Renal cortex interstitium (tissue), 11 donors: Measurements from ENCODE around the gene TRIML2. TPM values are rescaled to one million over a fixed set of nuclear protein-coding genes. Genes with fewer than 3 reads are reported as not detected.
A peak's percentile ranks its signal among the peaks of the same experiment; 100 is the strongest.
"Not testable (repeated sequence)": the region's sequence is repeated elsewhere in the genome, so short reads cannot be mapped to it uniquely, and the experiment has no call there.

ENCODE experiments used
- DNase-seq, 11 donors: peaks; one replicate each; pipeline ENCODE4 v3.0.0-alpha.2; 2013; ENCODE audit warnings: low read depth in 9 of 11, low spot score in 4 of 11; ENCODE audit errors: extremely low read depth in 1 of 11
- polyA plus RNA-seq, 3 donors: library from polyadenylated mRNA; unstranded; fragments of 120-200 nt; gene quantifications; one replicate each; pipeline ENCODE4 v1.2.1, GENCODE V29; 2013; ENCODE audit not compliant: insufficient read length in 3 of 3

Gene TRIML2
- polyA plus RNA-seq, 3 donors: not detected

- no peak for DNase-seq
Measured at GRCh38 chr4:188110741-188111471, 1.5 kb upstream of the TRIML2 start.

DNA sequence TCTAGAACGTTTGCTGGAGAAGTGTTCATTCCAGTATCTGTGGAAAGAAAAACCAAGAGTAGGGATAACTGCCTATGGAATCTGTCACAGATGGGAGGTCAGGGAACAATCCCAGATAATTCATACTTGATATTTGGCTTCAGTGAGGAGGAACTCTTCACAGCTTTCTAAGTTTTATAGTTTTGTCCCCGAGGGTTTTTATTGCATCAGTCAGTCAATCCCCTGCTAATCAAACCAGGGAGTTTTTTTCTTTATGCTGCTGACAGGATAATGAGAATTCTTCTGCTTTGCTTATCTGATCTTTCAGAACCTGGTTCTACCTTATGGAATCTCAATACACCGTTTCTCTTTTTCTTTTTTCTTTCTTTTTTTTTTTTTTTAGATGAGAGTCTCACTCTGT is 633 bp upstream of the TRIML2 start:
- DNase-seq: no peak

DNA sequence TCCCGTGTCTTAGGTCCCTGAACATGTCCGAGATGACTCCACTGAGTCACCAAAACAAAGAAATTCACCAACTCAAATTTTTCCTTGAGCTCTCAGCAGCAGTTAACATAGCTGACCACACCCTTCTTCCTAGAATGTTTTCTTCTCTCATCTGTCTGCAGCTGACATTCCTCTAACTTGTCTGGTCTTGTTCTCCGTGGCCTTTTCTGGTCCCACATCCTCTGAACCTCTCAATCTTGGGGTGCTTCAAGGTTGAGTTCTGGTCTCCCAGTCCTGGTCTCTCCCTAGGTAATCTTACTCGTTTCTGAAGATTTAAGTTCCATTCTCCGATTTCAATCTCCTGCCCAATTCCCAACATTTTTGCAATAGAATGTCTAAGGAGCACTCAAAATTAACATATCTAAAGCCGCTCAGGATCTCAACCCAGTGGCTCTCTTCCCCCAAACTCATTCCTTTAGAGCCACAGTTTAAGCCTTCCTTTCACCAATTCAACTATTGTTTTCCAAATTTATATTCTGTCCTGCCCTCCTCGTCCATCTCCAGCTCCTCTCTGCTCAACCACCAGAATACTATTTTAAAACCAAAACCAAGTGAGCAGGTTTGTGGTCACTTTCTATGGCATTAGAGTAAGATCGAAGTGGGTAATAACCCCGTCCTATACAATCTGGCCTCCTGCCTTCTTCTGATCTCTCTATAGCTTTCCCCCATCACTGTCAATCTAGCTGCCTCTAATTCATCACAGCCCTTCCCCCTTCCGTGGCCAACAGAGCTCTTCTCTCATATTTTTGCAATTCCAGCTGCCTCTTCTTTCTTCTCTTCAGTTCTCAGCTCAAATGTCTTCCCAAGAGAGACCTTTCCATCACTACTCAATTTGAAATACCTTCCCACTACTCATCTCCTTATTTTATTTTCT is 1.2 kb downstream of the TRIML2 start:
- no peak for DNase-seq

GRCh38 chr4:188106454-188106853 is 2.9 kb downstream of the TRIML2 start:
- no peak for DNase-seq

- no peak for DNase-seq
Measured at GRCh38 chr4:188092824-188093223, 16.6 kb downstream of the TRIML2 start.

DNA sequence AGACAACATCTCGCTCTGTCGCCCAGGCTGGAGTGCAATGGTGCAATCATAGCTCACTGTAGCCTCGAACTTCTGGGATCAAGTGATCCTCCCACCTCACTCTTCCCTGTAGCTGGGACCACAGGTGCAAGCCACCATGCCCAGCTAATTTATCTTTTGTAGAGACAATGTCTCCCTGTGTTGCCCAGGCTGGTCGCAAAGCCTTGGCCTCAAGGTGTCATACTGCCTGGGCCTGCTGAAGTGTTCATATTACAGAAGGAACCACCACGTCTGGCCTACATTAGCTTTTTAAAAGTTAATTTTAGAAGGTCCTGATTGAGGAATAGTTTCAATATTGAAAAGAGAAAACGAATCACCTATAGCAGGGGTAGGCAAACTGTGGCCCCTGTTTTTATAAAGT is 22.5 kb downstream of the TRIML2 start:
- no peak for DNase-seq

DNA sequence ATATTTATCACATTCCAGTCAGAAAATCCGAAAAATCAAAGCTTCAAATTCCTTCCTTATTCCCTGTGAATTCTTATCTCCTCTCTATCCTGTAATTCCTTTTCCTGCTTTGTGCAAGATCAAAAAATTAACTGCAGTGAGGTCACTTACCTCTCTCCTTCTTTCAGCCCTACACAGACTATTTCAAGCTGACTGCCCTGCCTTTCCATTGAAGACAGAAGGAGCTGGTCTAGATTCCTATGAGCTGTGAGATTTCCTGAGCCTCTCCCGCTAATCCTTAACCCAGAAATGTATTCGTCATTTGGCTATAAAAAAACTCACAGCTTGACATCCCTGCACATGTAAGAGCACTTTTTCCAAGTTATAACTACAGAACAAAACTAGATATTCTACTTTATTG is 26.6 kb downstream of the TRIML2 start:
- no peak for DNase-seq

DNA sequence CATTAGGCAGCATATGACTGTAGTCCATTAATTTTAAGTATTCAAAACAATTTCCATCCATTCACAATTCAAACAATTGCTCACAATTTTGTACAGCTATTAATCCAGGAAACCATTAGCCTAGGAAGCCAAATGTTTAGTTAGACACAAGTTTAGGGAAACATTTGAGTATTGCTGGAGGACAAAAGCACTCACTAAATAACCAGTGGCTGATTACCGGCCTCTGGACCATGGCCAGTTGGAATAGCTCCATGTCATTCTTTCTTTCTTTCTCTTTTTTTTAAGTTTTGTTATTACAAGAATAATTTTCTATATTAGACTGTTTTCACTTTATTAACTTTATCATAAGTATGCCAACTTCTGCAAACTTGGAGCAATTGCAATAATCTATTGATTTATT is 31.3 kb downstream of the TRIML2 start:
- DNase-seq: peak in 1 of 11 donors; percentile 9

DNA sequence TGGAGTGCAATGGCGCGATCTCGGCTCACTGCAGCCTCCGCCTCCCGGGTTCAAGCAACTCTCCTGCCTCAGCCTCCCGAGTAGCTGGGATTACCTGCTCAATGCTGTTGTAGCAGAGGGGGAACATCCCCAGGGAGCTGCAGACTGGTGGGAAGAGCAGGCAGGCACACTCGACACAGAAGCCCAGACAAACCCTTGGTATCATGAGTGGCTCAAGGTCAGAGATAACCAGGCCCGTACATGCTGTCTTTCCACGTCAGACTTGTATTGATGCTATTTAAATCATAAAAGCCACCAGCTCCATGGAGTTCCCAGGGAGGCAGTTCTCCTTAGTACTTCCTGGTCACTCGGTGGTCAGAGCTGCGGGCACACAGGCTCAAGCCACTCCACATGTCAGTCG is 33.2 kb downstream of the TRIML2 start:
- no peak for DNase-seq

GRCh38 chr4:188061083-188061482 is 48.3 kb downstream of the TRIML2 start:
- DNase-seq: no peak

DNA sequence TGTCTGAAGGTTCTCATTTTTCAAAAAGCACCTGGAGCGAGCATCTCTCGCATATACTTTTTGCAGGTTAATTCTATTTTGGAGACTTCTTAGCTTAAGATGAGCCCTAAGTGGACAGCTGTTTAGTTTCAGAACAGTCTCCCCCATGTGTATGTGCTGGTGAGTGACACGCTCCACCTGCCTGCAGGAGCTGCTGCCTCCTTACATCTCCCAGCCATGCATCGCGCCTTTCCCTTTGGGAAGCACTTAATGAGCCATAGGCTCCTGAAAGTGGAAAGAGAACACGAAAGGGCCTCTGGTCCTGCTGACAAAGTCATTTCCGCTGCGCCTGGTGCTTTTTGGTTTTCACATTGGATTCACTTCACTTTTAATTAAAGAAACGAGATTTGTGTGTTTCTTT is 56.1 kb downstream of the TRIML2 start:
- DNase-seq: peak in 8 of 11 donors; percentile 13 to 43 (median 25)

GRCh38 chr4:188046657-188047056 is 62.7 kb downstream of the TRIML2 start:
- peak in 1 of 11 donors; percentile 5 for DNase-seq

GRCh38 chr4:188045461-188045860 is 63.9 kb downstream of the TRIML2 start:
- not testable (repeated sequence) for DNase-seq

GRCh38 chr4:188043154-188043553 is 66.2 kb downstream of the TRIML2 start:
- DNase-seq: no peak

GRCh38 chr4:188042191-188042590 is 67.2 kb downstream of the TRIML2 start:
- DNase-seq: no peak

DNA sequence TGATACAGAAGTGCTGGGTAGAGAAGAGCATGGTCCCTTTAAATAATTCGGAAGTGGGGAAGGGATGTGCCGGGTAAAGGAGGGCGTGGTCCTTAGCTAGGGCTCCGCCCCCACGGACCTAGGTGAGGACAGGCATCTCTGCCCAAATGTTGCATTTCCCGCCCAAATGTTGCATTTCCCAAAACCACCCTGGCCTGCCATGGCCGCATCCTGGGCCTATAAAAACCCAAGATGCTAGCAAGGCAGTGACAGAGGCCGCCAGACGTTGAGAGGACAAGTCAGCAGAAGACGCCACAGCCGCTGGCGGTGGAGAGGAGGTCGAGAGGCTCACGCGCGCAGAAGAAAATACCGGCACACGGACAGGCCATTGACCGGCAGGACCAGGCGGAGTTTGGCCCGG is 67.7 kb downstream of the TRIML2 start:
- no peak for DNase-seq
